K562 (cell line): Measurements from ENCODE around the gene TCF25. TPM values are rescaled to one million over a fixed set of nuclear protein-coding genes. Genes with fewer than 3 reads are reported as not detected.
A peak's percentile ranks its signal among the peaks of the same experiment; 100 is the strongest.

Experiments used
- CBX2 ChIP-seq: fragments of 200-600 bp; sonication (generic); IDR thresholded peaks from one replicate; pipeline ENCODE4 v1.6.1; 2012; ENCODE audit warnings: mild to moderate bottlenecking, low read length, inconsistent platforms; ENCODE audit not compliant: insufficient read depth, poor library complexity, severe bottlenecking
- ELF1 ChIP-seq: fragments of 200-800 bp; sonication (Bioruptor generic); IDR thresholded peaks from 2 replicates; pipeline ENCODE4 v1.6.1; 2016; ENCODE audit warnings: missing genetic modification characterization, missing compliant biosample characterization
- HDAC2 ChIP-seq: fragments of 450-650 bp; IDR thresholded peaks from 2 replicates; pipeline ENCODE4 v1.6.1; 2016; ENCODE audit warnings: mild to moderate bottlenecking
- LCOR ChIP-seq: sonication (generic); formaldehyde crosslinking; IDR thresholded peaks from 2 replicates; pipeline ENCODE4 v1.8.0; 2022; ENCODE audit warnings: mild to moderate bottlenecking, missing genetic modification reagents
- NR2C2 ChIP-seq, 2 experiments: fragments of 200-800 bp in 1 of 2; sonication (Bioruptor generic) in 1 of 2; sonication (generic) in 1 of 2; formaldehyde crosslinking in 1 of 2; IDR thresholded peaks; 2 replicates each; pipeline versions ENCODE4 v1.6.1 to v1.8.0; 2016 to 2022; ENCODE audit warnings: mild to moderate bottlenecking in 1 of 2, missing compliant biosample characterization in 1 of 2, missing genetic modification characterization in 1 of 2, missing genetic modification reagents in 1 of 2
- RFX7 ChIP-seq: fragments of 250-450 bp; sonication (Bioruptor Pico); IDR thresholded peaks from 2 replicates; pipeline ENCODE4 v1.5.1; 2021; ENCODE audit warnings: mild to moderate bottlenecking
- SAP30 ChIP-seq: fragments of 200-600 bp; sonication (generic); IDR thresholded peaks from 2 replicates; pipeline ENCODE4 v1.6.1; 2012; ENCODE audit warnings: borderline replicate concordance, low read depth, mild to moderate bottlenecking, moderate library complexity, low read length, control low read depth, inconsistent platforms; ENCODE audit not compliant: insufficient read depth, poor library complexity, severe bottlenecking
- SP2 ChIP-seq: IDR thresholded peaks from 2 replicates; pipeline ENCODE4 v1.6.1; 2011; ENCODE audit warnings: mild to moderate bottlenecking, low read depth, low read length, moderate library complexity; ENCODE audit not compliant: poor library complexity, severe bottlenecking; ENCODE audit errors: extremely low read depth
- WHSC1 ChIP-seq: IDR thresholded peaks from one replicate; pipeline ENCODE4 v1.6.1; 2012; ENCODE audit warnings: low read length, control low read depth, inconsistent platforms
- YY1 ChIP-seq, 3 experiments: IDR thresholded peaks; 2 replicates each; pipeline ENCODE4 v1.6.1; 2011; ENCODE audit warnings: low read length in 2 of 3, mild to moderate bottlenecking in 2 of 3, moderate library complexity in 2 of 3, borderline replicate concordance in 1 of 3, control low read depth in 1 of 3, low read depth in 1 of 3; ENCODE audit not compliant: insufficient read depth in 3 of 3, insufficient replicate concordance in 2 of 3, control insufficient read depth in 1 of 3, insufficient read length in 1 of 3; ENCODE audit errors: extremely low read depth in 1 of 3
- ZNF436 ChIP-seq: fragments of 250-450, 450-650 bp; sonication (Bioruptor Pico); formaldehyde crosslinking; IDR thresholded peaks from 2 replicates; pipeline ENCODE4 v1.7.0; 2020; ENCODE audit warnings: mild to moderate bottlenecking
- ZNF644 ChIP-seq: fragments of 200-800 bp; sonication (Bioruptor generic); IDR thresholded peaks from 2 replicates; pipeline ENCODE4 v1.6.1; 2016; ENCODE audit warnings: low read depth, missing genetic modification characterization, missing compliant biosample characterization
- polyA plus RNA-seq, 8 experiments: library from polyadenylated mRNA; depleted of rRNA in 4 of 8; stranded (reverse) in 5 of 8; unstranded in 3 of 8; fragments of >200 nt; fragmentation: Nextera tagmentation in 2 of 8; fragmentation: Illumina TruSeq in 1 of 8; extraction: Ambion mirVana in 2 of 8; extraction: Trizol in 1 of 8; gene quantifications; 2 replicates each; pipeline versions ENCODE4 v1.2.1 to v1.2.3, GENCODE V29; 2011 to 2014; ENCODE audit warnings: inconsistent platforms in 1 of 8, missing spikeins in 1 of 8
- total RNA-seq, 7 experiments: library from RNA; depleted of rRNA in 6 of 7; stranded (reverse); fragments of >200 nt in 6 of 7; fragmentation: Illumina TruSeq in 2 of 7; extraction: Trizol in 2 of 7; gene quantifications; 2 replicates each; pipeline versions ENCODE4 v1.2.1 to v1.2.3, GENCODE V29; 2011 to 2021; ENCODE audit warnings: low replicate concordance in 1 of 7
- TF ChIP-seq, protein P1 (sequence below): IDR thresholded peaks from 2 replicates; pipeline ENCODE4 v1.6.1; 2016; ENCODE audit warnings: missing genetic modification characterization, missing compliant biosample characterization
- TF ChIP-seq, protein P2 (sequence below): sonication (generic); formaldehyde crosslinking; IDR thresholded peaks from 2 replicates; pipeline ENCODE4 v1.9.0; 2022; ENCODE audit warnings: mild to moderate bottlenecking, missing genetic modification reagents
- TF ChIP-seq, protein P3 (sequence below): fragments of 250-450 bp; sonication (Bioruptor Pico); IDR thresholded peaks from 2 replicates; pipeline ENCODE4 v1.8.0; 2021; ENCODE audit warnings: moderate library complexity, mild to moderate bottlenecking, inconsistent platforms
- TF ChIP-seq, protein P4 (sequence below): fragments of 450-650 bp; IDR thresholded peaks from 2 replicates; pipeline ENCODE4 v1.6.1; 2016; ENCODE audit warnings: borderline replicate concordance

Gene TCF25
- total and polyA plus RNA-seq, 9 of the 15 experiments (the other 6 are each of a cell fraction or from before 2014, with no cell fraction given): 9.0 to 154 (median 83.8) TPM

DNA sequence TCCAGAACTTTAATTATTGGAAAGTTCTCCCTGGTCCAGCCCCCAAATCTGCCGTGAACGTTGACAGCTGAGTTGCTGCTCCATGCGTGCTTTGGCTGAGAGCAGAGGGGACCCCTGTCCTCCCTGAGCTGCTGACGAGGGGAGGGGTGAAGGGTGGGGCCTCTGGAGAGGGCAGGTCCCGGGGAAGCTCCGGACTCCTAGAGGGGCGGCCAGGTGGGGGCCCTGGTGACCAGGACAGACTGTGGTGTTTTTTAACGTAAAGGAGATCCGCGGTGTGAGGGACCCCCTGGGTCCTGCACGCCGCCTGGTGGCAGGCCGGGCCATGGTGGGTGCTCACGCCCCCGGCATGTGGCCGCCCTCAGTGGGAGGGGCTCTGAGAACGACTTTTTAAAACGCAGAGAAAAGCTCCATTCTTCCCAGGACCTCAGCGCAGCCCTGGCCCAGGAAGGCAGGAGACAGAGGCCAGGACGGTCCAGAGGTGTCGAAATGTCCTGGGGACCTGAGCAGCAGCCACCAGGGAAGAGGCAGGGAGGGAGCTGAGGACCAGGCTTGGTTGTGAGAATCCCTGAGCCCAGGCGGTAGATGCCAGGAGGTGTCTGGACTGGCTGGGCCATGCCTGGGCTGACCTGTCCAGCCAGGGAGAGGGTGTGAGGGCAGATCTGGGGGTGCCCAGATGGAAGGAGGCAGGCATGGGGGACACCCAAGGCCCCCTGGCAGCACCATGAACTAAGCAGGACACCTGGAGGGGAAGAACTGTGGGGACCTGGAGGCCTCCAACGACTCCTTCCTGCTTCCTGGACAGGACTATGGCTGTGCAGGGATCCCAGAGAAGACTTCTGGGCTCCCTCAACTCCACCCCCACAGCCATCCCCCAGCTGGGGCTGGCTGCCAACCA lies 45.3 kb downstream of the TCF25 start, which contains the start of gene MC1R (continued):
- TF ChIP-seq, protein P1, sequence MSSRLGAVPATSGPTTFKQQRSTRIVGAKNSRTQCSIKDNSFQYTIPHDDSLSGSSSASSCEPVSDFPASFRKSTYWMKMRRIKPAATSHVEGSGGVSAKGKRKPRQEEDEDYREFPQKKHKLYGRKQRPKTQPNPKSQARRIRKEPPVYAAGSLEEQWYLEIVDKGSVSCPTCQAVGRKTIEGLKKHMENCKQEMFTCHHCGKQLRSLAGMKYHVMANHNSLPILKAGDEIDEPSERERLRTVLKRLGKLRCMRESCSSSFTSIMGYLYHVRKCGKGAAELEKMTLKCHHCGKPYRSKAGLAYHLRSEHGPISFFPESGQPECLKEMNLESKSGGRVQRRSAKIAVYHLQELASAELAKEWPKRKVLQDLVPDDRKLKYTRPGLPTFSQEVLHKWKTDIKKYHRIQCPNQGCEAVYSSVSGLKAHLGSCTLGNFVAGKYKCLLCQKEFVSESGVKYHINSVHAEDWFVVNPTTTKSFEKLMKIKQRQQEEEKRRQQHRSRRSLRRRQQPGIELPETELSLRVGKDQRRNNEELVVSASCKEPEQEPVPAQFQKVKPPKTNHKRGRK (tag): no peak
- TF ChIP-seq ZNF436 (CRISPR knock-in tag) (no peak), HDAC2 (no peak), NR2C2 (CRISPR knock-in tag; IDR thresholded peaks at IDR 0.05) (no peak), NR2C2 (tag; IDR thresholded peaks at IDR 0.05) (no peak), RFX7 (no peak), LCOR (no peak), SP2 (no peak), WHSC1 (no peak), CBX2 (no peak), ZNF644 (tag) (no peak), YY1 (IDR thresholded peaks at IDR 0.05; ENCODE audit: borderline replicate concordance in 1 of 3, control insufficient read depth in 1 of 3, extremely low read depth in 1 of 3, insufficient read depth in 3 of 3, insufficient read length in 1 of 3, insufficient replicate concordance in 2 of 3, low read depth in 1 of 3, low read length in 2 of 3) (peak in 1 of 3 experiments; percentile 37), ELF1 (tag) (no peak), SAP30 (no peak)
- TF ChIP-seq, protein P2, sequence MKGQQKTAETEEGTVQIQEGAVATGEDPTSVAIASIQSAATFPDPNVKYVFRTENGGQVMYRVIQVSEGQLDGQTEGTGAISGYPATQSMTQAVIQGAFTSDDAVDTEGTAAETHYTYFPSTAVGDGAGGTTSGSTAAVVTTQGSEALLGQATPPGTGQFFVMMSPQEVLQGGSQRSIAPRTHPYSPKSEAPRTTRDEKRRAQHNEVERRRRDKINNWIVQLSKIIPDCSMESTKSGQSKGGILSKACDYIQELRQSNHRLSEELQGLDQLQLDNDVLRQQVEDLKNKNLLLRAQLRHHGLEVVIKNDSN (CRISPR knock-in tag): 0 out of 2 replicates have a peak, but pooled peaks have one; percentile 15
- TF ChIP-seq, protein P3, sequence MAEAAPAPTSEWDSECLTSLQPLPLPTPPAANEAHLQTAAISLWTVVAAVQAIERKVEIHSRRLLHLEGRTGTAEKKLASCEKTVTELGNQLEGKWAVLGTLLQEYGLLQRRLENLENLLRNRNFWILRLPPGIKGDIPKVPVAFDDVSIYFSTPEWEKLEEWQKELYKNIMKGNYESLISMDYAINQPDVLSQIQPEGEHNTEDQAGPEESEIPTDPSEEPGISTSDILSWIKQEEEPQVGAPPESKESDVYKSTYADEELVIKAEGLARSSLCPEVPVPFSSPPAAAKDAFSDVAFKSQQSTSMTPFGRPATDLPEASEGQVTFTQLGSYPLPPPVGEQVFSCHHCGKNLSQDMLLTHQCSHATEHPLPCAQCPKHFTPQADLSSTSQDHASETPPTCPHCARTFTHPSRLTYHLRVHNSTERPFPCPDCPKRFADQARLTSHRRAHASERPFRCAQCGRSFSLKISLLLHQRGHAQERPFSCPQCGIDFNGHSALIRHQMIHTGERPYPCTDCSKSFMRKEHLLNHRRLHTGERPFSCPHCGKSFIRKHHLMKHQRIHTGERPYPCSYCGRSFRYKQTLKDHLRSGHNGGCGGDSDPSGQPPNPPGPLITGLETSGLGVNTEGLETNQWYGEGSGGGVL (CRISPR knock-in tag): no peak
- TF ChIP-seq, protein P4, sequence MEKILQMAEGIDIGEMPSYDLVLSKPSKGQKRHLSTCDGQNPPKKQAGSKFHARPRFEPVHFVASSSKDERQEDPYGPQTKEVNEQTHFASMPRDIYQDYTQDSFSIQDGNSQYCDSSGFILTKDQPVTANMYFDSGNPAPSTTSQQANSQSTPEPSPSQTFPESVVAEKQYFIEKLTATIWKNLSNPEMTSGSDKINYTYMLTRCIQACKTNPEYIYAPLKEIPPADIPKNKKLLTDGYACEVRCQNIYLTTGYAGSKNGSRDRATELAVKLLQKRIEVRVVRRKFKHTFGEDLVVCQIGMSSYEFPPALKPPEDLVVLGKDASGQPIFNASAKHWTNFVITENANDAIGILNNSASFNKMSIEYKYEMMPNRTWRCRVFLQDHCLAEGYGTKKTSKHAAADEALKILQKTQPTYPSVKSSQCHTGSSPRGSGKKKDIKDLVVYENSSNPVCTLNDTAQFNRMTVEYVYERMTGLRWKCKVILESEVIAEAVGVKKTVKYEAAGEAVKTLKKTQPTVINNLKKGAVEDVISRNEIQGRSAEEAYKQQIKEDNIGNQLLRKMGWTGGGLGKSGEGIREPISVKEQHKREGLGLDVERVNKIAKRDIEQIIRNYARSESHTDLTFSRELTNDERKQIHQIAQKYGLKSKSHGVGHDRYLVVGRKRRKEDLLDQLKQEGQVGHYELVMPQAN: no peak
